Hippocampal formation (tissue), 2 donors: ENCODE results near the gene TEDC2.

Experiments
- DNase-seq, 2 donors: peaks; one replicate each; lab custom pipeline; 2025; lab: John Stamatoyannopoulos, UW

The TEDC2 gene

GRCh38 chr16:2465653-2466415 is 5.9 kb downstream of the TEDC2 start:
- no peak for DNase-seq

- DNase-seq = no peak
Measured at GRCh38 chr16:2466667-2467527, 7.0 kb downstream of the TEDC2 start.

- peak in 1 of 2 donors; percentile 26 for DNase-seq
Measured at GRCh38 chr16:2467528-2468232, 7.8 kb downstream of the TEDC2 start.

- no peak for DNase-seq
Measured at GRCh38 chr16:2468233-2468724, 8.4 kb downstream of the TEDC2 start.

GRCh38 chr16:2468725-2469398 is 9.0 kb downstream of the TEDC2 start:
- peak in 1 of 2 donors; percentile 47 for DNase-seq

GRCh38 chr16:2469399-2470233 is 9.7 kb downstream of the TEDC2 start:
- DNase-seq = no peak

GRCh38 chr16:2470234-2470601 is 10.3 kb downstream of the TEDC2 start:
- DNase-seq = no peak

- DNase-seq = no peak
Measured at GRCh38 chr16:2470603-2471015, 10.7 kb downstream of the TEDC2 start.

GRCh38 chr16:2471016-2471652 is 11.2 kb downstream of the TEDC2 start, which contains the start of gene NTN3:
TSS of gene NTN3 (plus strand) at chr16:2471297. CDS start at chr16:2471702, 405 bp downstream.
- DNase-seq = no peak

GRCh38 chr16:2471653-2472487 is 12.0 kb downstream of the TEDC2 start:
- no peak for DNase-seq

GRCh38 chr16:2472488-2472864 is 12.6 kb downstream of the TEDC2 start:
- no peak for DNase-seq

- no peak for DNase-seq
Measured at GRCh38 chr16:2472885-2473445, 13.1 kb downstream of the TEDC2 start.

GRCh38 chr16:2473446-2473926 is 13.6 kb downstream of the TEDC2 start:
- DNase-seq = no peak

- DNase-seq = peak; percentile 31 to 47
Measured at GRCh38 chr16:2473999-2474876, 14.3 kb downstream of the TEDC2 start.

GRCh38 chr16:2474877-2475412 is 15.0 kb downstream of the TEDC2 start, which contains the start of gene TBC1D24:
TSS of gene TBC1D24 (plus strand) at chr16:2475127. CDS start at chr16:2496149, 21,022 bp downstream.
- DNase-seq = peak; percentile 69 to 85

- DNase-seq = no peak
Measured at GRCh38 chr16:2475413-2476344, 15.8 kb downstream of the TEDC2 start.
